Measurements from ENCODE around the gene P2RY1.

P2RY1 gene

DNA sequence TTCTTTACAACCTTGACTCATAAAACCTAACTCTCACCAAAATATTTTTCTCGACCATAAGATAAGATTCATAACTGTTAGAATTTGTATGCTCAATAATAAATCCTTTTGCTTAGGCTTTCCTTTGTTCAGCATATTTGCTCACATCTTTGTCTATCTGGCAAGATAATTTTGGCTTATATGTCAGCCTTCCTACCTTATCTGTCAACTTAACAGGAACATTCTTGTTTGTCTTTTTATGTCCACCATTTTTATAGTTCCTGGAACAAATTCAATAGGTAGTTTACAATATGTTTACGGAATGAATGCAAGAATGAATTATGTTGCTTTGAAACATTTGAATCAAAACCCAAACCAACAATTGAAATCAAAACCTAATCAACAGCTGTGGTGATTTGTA is 41.0 kb upstream of the P2RY1 start:
- no peak overlapping the region for H2AFZ ChIP-seq (ENCODE audit: low read depth, low read length)
- H3K27me3 ChIP-seq (ENCODE audit: low read depth, low read length): no peaks in the 10 kb centered on the region
- no peak overlapping the region for H3K4me2 ChIP-seq (ENCODE audit: low read length)
- H3K27ac ChIP-seq (ENCODE audit: low read length): no peak overlapping the region
- no peaks in the 10 kb centered on the region for H3K36me3 ChIP-seq (replicated peaks; ENCODE audit: low read depth, low read length)
- no peaks in the 10 kb centered on the region for H3K79me2 ChIP-seq (ENCODE audit: low read length)
- H3K4me1 ChIP-seq (ENCODE audit: low read length): no peaks in the 10 kb centered on the region
- no peak for TF ChIP-seq EZH2phosphoT487 (IDR thresholded peaks at IDR 0.05; ENCODE audit: low read depth)
- TF ChIP-seq, protein P1, sequence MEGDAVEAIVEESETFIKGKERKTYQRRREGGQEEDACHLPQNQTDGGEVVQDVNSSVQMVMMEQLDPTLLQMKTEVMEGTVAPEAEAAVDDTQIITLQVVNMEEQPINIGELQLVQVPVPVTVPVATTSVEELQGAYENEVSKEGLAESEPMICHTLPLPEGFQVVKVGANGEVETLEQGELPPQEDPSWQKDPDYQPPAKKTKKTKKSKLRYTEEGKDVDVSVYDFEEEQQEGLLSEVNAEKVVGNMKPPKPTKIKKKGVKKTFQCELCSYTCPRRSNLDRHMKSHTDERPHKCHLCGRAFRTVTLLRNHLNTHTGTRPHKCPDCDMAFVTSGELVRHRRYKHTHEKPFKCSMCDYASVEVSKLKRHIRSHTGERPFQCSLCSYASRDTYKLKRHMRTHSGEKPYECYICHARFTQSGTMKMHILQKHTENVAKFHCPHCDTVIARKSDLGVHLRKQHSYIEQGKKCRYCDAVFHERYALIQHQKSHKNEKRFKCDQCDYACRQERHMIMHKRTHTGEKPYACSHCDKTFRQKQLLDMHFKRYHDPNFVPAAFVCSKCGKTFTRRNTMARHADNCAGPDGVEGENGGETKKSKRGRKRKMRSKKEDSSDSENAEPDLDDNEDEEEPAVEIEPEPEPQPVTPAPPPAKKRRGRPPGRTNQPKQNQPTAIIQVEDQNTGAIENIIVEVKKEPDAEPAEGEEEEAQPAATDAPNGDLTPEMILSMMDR (IDR thresholded peaks at IDR 0.05; ENCODE audit: low read depth, low read length): no peak
- no peaks in the 10 kb centered on the region for H4K20me1 ChIP-seq (ENCODE audit: insufficient read depth, low read length)
- H3K9ac ChIP-seq (ENCODE audit: low read length): no peak overlapping the region
- H3K4me3 ChIP-seq (ENCODE audit: low read length): no peak overlapping the region
- H3K9me3 ChIP-seq (ENCODE audit: insufficient read depth, low read length): no peaks in the 10 kb centered on the region

DNA sequence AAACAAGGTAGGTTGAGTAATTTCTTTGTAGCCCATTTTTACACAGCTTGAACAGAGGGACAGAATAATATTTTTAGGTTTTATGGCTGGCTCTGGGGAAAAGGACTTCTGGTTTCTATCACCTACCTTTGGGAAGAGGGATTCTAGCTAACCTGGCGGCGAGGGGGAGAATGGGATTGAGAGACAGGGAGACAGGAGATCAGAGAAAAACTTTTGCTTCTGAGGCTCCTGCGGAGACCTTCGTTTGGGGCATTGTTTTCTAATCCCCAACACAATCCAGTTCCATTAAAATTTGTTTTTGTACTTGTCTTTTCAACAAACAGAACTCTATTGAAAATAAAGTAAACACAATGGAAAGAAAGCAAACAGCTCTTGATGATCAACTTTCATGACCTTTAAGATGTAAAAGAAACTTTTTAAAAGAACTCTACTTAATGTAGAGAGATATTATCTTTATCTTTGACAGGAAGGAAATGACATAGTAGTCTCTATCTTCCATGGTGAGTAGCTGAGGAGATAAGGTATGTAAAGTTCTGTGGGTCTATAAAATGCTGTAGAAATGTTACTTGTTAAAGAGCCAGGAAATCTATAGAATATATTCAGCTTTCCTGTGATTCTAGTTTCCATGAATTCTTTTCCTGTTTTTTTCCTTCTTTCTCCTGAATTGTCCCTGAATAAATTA is 37.0 kb upstream of the P2RY1 start:
- Histone ChIP-seq H3K27me3 (ENCODE audit: low read depth, low read length) (no peaks in the 10 kb centered on the region), H3K9ac (ENCODE audit: low read length) (no peak overlapping the region), H3K4me2 (ENCODE audit: low read length) (no peak overlapping the region), H3K27ac (ENCODE audit: low read length) (no peak overlapping the region), H3K9me3 (ENCODE audit: insufficient read depth, low read length) (no peaks in the 10 kb centered on the region), H3K4me3 (ENCODE audit: low read length) (no peak overlapping the region), H3K4me1 (ENCODE audit: low read length) (no peaks in the 10 kb centered on the region), H3K36me3 (replicated peaks; ENCODE audit: low read depth, low read length) (no peaks in the 10 kb centered on the region), H3K79me2 (ENCODE audit: low read length) (no peaks in the 10 kb centered on the region), H2AFZ (ENCODE audit: low read depth, low read length) (no peak overlapping the region), H4K20me1 (ENCODE audit: insufficient read depth, low read length) (no peaks in the 10 kb centered on the region)
- TF ChIP-seq, protein P1 (IDR thresholded peaks at IDR 0.05; ENCODE audit: low read depth, low read length): no peak
- TF ChIP-seq EZH2phosphoT487 (IDR thresholded peaks at IDR 0.05; ENCODE audit: low read depth): no peak

DNA sequence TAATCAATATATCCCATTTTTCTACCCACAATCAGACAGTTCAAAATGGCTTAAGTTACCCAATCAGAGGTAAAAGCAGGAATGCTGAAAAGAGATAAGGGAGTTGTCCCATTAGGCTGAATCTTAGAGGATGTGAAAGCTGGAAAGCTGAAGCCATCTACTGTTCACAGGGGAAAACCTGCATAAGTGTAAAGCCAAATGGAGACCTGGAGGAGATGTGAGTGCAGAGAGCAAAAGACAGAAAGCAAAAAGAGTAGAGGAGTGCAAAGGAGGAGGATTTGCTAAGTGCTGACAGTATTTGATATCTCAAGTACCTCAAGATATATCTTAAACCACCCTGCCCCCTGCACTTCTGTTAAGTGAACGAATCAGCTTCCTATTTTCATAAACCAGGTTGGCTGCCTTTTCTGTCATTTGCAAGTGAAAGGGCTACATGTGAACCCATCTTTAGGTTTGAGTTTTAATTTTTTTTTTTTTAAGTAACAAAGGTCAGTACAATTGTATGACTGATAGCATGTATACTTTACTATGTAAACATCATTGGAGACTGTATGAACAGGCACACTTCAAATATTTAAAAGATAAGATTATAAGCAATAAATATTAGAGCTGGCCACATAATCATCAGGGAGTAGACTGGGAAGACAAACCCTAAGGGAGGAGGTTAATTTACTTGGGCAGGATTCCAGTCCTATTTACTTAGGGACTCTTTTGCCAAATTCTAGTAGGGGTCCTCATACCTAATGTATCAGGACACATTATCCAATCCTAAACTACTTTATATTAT is 22.8 kb upstream of the P2RY1 start:
- H3K27me3 ChIP-seq (ENCODE audit: low read depth, low read length): no peaks in the 10 kb centered on the region

DNA sequence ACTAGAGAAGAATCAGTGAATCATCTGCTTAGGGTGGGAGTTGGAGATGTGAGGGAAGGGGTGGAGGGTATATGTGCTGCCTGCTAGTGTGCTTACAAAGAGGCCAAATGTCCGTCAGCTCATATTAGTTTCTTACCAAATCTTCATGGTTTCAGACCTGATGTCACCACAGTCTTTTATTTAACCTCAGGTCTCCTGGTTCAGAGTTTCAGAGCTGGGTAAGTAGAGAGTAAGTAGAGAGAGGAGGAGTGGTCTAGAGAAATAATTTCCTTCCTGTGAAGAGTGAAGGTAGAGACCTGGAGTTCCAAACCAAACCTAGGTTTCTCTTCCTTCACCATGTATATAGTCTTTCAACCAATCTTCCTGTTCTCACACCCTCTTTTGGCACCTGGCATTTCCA is 17.5 kb upstream of the P2RY1 start:
- no peaks in the 10 kb centered on the region for H3K9me3 ChIP-seq (ENCODE audit: insufficient read depth, low read length)
- no peaks in the 10 kb centered on the region for H3K79me2 ChIP-seq (ENCODE audit: low read length)
- TF ChIP-seq, protein P1 (IDR thresholded peaks at IDR 0.05; ENCODE audit: low read depth, low read length): no peak
- TF ChIP-seq EZH2phosphoT487 (IDR thresholded peaks at IDR 0.05; ENCODE audit: low read depth): no peak
- H3K27ac ChIP-seq (ENCODE audit: low read length): no peak overlapping the region
- no peaks in the 10 kb centered on the region for H3K36me3 ChIP-seq (replicated peaks; ENCODE audit: low read depth, low read length)
- no peaks in the 10 kb centered on the region for H3K27me3 ChIP-seq (ENCODE audit: low read depth, low read length)
- H2AFZ ChIP-seq (ENCODE audit: low read depth, low read length): no peak overlapping the region
- no peak overlapping the region for H3K9ac ChIP-seq (ENCODE audit: low read length)
- H3K4me1 ChIP-seq (ENCODE audit: low read length): peaks cover 5% of the 10 kb centered on the region; the same call in 1 of the 2 replicates
- H3K4me2 ChIP-seq (ENCODE audit: low read length): no peak overlapping the region
- no peaks in the 10 kb centered on the region for H4K20me1 ChIP-seq (ENCODE audit: insufficient read depth, low read length)
- no peak overlapping the region for H3K4me3 ChIP-seq (ENCODE audit: low read length)

More for the DNA sequence above, 22.8 kb upstream of the P2RY1 start:
- Histone ChIP-seq H3K36me3 (replicated peaks; ENCODE audit: low read depth, low read length) (no peaks in the 10 kb centered on the region), H3K4me2 (ENCODE audit: low read length) (no peak overlapping the region), H2AFZ (ENCODE audit: low read depth, low read length) (no peak overlapping the region), H3K4me1 (ENCODE audit: low read length) (no peaks in the 10 kb centered on the region), H3K9me3 (ENCODE audit: insufficient read depth, low read length) (no peaks in the 10 kb centered on the region), H3K9ac (ENCODE audit: low read length) (no peak overlapping the region), H3K79me2 (ENCODE audit: low read length) (no peaks in the 10 kb centered on the region), H4K20me1 (ENCODE audit: insufficient read depth, low read length) (no peaks in the 10 kb centered on the region), H3K27ac (ENCODE audit: low read length) (no peak overlapping the region), H3K4me3 (ENCODE audit: low read length) (no peak overlapping the region)
- TF ChIP-seq, protein P1 (IDR thresholded peaks at IDR 0.05; ENCODE audit: low read depth, low read length): 0 out of 2 replicates have a peak, but pooled peaks have one; percentile 16
- no peak for TF ChIP-seq EZH2phosphoT487 (IDR thresholded peaks at IDR 0.05; ENCODE audit: low read depth)
